Measurements from ENCODE around the gene ADRA2C. TPM values are rescaled to one million over a fixed set of nuclear protein-coding genes. Genes with fewer than 3 reads are reported as not detected.
"Not testable (repeated sequence)": the region's sequence is repeated elsewhere in the genome, so short reads cannot be mapped to it uniquely, and the experiment has no call there.

Gene ADRA2C
- total and polyA plus RNA-seq, 2 donors, result 1.1 to 5.8 TPM

- WGBS, result 87% methylated on average over 6 of the region's 6 CpGs
- no peak overlapping the region for H3K4me3 ChIP-seq (ENCODE audit: low read depth, low read length)
- H3K36me3 ChIP-seq (ENCODE audit: insufficient read depth), result no peaks in the 10 kb centered on the region
- H3K27ac ChIP-seq (ENCODE audit: low read depth), result no peak overlapping the region
- no peaks in the 10 kb centered on the region for H3K4me1 ChIP-seq (ENCODE audit: insufficient read depth)
- no peak for DNase-seq (ENCODE audit: extremely low spot score)
Measured at GRCh38 chr4:3814053-3814570, 47.9 kb downstream of the ADRA2C start.

GRCh38 chr4:3814838-3815237 is 48.7 kb downstream of the ADRA2C start:
- not testable (repeated sequence) for H3K27ac ChIP-seq (ENCODE audit: low read depth); DNase-seq (ENCODE audit: extremely low spot score); H3K4me1 ChIP-seq (ENCODE audit: insufficient read depth); H3K4me3 ChIP-seq (ENCODE audit: low read depth, low read length); H3K36me3 ChIP-seq (ENCODE audit: insufficient read depth)

- DNase-seq (ENCODE audit: extremely low spot score), result no peak
- Histone ChIP-seq H3K36me3 (ENCODE audit: insufficient read depth) (no peaks in the 10 kb centered on the region), H3K4me1 (ENCODE audit: insufficient read depth) (no peaks in the 10 kb centered on the region), H3K4me3 (ENCODE audit: low read depth, low read length) (no peak overlapping the region), H3K27ac (ENCODE audit: low read depth) (no peak overlapping the region)
- 74% methylated on average over 8 of the region's 8 CpGs for WGBS
Measured at GRCh38 chr4:3816256-3816825, 50.2 kb downstream of the ADRA2C start.

GRCh38 chr4:3816983-3817960 is 51.1 kb downstream of the ADRA2C start:
- H3K36me3 ChIP-seq (ENCODE audit: insufficient read depth), result no peaks in the 10 kb centered on the region
- H3K4me1 ChIP-seq (ENCODE audit: insufficient read depth), result no peaks in the 10 kb centered on the region
- H3K4me3 ChIP-seq (ENCODE audit: low read depth, low read length), result no peak overlapping the region
- no peak for DNase-seq (ENCODE audit: extremely low spot score)
- H3K27ac ChIP-seq (ENCODE audit: low read depth), result no peak overlapping the region
- WGBS, result 86% methylated on average over 12 of the region's 12 CpGs

Other genes with a start within 250 kb of the ADRA2C start
- 79.6 TPM for gene LRPAP1, start 234.0 kb upstream of the ADRA2C start, total RNA-seq
- gene LRPAP1, start 234.0 kb upstream of the ADRA2C start, polyA plus RNA-seq, result 231 TPM

All from urinary bladder (tissue), 4 donors.